HG02678 (cell line): ENCODE data around the gene HTRA2.
"Not testable (repeated sequence)": the region's sequence is repeated elsewhere in the genome, so short reads cannot be mapped to it uniquely, and the experiment has no call there.

ENCODE experiments used
- ATAC-seq: cut with Tn5 transposase; IDR thresholded peaks from one replicate; pipeline ENCODE4 v1.9.1; 2021; ENCODE audit warnings: mild to moderate bottlenecking, moderate library complexity; ENCODE audit not compliant: unreplicated experiment

Gene HTRA2

DNA sequence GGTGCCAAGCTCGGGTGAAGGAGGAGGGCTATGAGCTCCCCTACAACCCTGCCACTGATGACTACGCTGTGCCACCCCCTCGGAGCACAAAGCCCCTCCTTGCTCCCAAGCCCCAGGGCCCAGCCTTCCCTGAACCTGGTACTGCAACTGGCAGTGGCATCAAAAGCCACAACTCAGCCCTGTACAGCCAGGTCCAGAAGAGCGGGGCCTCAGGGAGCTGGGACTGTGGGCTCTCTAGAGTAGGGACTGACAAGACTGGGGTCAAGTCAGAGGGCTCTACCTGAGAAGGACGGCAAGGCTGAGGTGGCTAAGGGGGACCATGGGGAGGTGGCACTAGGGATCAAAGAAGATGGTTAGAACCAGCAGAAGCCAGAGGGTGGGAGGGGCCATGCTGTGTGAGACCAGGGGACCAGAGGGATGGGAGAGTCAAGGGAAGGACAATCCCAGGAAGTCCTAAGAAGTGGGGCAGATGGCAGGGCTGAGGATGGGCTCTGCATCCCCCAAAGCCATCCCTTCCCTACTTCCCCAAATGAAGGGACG, 27.2 kb downstream of the HTRA2 start:
- no peak for ATAC-seq

DNA sequence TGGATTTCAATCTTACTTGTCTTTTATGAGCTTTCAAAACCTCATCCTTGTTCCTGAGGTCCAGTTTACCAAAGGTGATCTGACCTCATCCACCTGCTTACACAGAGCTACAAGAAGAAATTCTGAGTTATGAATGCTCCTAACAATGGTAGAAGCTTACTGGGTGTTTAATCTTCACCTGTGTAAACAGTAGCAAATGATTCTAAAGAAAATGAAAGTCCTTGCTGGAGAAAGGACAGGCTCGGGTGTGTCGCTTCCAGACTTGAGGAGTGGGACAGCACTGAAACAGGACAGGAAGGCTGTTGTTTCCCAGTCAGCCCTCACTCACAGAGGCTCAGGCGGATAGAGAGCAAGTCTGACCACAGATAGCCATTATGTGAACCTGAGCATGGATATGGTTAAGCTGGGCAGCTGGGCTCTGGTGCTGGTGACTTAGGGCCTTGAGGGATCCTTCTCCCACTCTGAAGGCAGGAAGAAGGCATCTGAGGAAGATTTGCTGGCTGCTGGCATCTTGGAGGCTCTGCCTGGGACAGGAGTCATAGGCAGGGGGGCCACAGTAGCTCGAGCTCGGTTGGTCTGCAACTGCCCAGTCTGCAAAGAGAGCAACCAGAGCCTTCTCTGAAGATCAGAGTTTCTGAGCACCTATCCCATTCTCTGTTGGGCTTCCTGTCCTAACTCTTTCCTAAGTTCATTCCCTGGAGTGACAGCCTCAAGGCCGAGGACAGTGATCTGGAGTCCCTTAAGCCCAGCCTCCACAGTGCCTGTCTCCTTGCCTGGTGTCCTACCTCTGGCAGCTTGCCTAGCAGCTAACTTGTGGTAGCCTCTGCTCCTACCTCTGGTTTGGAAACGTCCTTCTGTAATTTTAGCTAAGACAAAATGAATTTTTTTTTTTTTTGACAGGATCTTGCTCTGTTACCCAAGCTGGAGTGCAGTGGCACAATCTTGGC, 28.8 kb downstream of the HTRA2 start:
- no peak for ATAC-seq

DNA sequence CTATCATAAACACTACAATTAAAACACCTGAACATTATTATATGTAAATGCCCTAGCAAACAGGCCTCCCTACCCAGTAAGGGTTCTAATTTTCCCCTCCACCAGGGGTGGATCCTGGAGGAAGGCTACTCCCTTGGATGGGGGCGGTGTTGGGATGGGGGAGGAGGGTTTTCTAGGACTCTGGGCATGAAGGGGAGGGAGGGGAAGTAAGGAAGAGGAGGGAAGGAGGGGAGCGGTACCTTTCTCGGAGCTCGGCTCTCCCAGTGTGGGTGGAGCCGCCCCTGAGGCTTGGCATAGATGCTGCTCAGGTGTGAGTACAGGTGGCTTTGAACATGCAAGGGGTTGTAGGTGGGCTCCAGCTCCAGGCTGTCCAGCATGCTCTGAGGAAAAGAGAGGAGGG, 30.2 kb downstream of the HTRA2 start:
- ATAC-seq, result no peak

DNA sequence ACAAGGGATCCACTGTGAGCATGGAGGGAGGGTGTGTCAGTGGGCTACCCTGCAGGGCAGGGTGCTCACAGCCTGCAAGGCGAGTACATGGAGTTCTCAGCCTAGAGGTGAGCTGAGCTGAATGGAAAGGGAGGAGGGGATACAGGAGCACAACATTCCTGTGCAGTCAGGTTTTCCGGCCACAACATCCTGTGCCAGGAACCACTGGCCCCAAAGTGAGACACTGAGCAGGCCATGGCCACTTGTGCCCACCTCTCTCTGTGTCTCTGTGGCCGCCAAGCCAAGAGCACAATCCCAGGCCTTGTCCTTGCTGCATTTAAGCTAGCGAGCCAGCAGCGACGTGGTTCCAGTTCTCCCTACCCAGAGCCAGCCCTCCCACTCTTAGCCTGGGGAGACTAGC, 30.9 kb downstream of the HTRA2 start:
- ATAC-seq, result no peak

DNA sequence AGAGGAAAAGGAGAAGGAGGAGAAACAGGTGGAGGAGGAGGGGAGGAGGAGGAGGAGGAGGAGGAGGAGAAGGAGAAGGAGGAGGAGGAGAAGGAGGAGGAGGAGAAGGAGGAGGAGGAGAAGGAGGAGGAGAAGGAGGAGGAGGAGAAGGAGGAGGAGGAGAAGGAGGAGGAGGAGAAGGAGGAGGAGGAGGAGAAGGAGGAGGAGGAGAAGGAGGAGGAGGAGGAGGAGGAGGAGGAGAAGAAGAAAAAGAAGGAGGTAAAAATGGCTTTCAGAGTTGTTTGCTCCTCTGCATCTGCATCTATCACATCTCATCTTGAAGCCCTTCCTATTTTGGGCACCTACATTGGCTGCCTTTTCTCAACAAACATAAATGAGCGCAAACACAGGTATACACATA, 31.3 kb downstream of the HTRA2 start:
- not testable (repeated sequence) for ATAC-seq

DNA sequence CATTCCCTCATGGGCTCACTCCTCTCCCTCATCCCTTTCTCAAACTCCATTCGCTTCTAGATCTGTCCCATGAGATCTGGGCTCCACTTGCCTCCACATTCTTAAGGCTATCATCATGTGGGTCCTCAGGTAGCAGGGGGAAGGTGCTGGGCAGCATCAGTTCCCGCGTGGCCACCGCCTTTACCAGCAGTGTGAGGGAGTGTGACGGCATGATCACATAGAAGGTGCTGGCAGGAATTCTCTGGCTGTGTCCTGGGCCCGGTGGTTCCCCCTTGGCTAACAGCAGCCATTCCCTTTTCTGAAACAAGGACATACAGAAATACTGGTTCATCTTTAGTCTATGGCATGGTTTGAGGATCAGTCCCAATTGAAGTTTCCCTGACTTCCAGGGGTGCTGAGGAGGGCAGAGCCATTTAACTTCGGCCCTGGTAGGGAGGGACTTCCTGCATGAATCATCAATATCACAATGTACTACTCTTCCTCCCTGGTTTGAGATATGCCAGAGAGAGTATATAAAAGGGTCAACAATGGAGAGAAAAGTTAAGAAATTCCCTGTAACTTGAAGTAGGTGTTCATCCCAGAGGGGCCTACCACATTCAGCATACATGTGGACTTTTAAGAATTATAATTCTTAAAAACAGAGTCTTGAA, 32.5 kb downstream of the HTRA2 start:
- no peak for ATAC-seq

DNA sequence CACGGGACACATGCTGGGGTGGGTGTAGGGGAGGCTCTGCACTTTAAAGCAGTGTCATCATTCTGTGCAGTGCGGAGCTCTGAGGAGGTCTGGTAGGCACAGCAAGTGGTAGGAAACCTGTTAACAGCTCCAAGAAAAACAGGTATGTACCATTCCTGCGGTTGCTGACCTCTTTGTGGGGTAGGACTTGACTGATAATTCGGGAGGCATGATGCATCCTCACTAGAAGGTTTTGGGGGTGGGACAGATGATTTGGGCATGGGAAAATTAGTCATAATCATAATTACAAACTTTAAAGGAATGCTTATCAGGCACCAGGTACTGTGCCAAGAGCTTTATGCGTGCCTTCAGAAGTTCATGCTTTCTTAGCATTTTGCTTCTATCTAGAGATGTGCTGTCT, 34.5 kb downstream of the HTRA2 start:
- ATAC-seq, result no peak

DNA sequence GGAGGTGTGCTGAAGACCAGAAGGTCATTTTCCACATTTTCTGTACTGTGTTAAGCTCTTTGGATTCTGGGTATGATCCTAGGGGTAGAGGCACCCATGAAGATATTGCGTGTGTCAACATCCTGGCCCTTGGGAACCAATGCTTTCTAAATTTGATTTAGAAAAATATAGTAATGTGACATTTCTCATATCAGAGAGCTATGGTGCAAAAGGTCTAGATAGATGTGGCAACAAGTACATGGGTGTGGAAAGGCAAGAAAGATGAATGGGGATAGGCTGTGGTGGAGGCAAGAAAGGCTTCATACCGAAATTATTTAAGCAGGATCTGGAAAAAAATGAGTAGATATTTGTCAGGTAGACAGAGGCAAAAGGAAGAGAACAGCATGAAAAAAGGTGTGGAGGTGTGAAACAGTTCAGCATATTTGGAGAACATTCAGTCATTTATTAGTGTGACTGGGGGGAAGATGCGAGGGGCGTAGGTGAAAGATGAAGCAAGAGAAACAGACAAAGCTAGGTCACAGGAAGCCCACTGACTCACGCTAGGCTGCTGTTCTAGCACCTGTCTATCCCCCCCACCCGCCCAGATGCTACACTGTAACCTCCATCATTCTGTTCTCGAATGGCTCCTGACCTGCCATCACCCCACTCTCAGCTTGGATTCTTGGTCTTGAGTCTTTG, 36.5 kb downstream of the HTRA2 start:
- no peak for ATAC-seq

DNA sequence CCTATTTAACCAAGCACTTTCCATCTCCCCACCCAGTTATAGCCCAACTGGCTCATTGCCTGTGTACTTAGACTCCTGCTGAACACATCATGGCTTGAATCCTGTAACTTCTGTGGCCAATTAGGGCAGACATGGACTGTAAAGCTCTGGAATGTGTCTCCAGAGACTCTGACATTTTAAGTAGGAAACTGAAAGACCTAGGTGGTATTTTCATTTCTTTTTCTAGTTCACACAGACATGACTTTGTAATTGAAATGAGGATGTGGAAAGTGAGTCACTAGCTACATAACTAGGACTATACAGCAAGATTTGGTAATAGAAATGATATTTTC, 37.0 kb downstream of the HTRA2 start:
- no peak for ATAC-seq

DNA sequence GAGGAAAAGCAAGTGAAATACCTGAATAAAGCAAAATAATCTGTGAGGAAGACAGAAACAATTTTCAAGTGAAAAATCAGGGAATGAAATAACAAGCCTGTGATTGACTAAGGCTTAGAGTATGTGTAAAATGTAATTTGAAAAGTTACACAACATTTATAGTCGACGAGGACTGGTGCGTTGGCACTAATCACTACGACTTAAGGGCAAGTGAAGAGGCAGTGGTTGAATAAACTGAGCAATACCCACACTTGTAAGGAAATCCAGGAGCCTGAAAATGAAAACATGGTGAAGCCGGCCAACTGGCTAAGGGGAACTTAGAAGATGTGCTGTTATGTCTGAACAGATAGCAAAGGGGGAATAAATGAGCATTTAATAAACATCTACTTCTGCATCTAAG, 38.1 kb downstream of the HTRA2 start:
- ATAC-seq, result no peak

DNA sequence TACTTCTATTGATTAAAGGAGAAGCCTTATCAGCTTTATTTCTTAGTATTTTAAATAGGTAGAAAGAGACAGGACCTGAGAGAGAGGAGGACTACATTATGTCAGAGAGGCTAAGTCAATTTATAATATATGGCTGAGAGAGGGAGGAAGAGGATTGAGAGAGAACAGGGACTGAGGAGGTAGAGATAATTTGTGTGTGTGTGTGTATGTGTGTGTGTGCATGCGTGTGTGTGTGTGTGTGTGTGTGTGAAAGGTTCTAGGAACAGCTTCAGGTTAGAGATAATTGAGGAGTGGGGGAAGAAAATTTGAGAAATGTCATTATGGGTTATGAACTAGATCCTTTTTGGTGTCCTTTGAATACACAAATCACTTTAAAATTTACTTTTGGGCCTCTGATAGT, 40.0 kb downstream of the HTRA2 start:
- no peak for ATAC-seq

DNA sequence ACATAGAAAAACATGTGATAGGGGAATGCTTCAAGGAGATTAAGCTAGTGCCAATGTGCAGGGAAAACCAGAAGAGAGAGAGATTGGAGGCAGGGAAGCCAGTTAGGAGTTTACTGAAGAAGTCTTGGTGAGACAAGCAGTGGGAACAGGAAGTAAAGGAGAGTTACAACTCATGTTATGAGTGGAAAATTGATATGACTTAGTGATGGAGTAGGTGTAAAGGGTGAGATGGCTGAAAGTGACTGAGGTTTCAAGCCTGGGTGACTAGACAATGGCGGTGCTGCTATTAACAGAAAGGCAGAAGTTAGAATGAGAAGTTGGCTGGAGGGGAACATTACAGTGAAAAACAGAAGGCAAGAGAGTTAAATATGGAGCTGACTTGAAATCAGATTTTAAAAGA, 41.3 kb downstream of the HTRA2 start:
- ATAC-seq, result peak; percentile 64

DNA sequence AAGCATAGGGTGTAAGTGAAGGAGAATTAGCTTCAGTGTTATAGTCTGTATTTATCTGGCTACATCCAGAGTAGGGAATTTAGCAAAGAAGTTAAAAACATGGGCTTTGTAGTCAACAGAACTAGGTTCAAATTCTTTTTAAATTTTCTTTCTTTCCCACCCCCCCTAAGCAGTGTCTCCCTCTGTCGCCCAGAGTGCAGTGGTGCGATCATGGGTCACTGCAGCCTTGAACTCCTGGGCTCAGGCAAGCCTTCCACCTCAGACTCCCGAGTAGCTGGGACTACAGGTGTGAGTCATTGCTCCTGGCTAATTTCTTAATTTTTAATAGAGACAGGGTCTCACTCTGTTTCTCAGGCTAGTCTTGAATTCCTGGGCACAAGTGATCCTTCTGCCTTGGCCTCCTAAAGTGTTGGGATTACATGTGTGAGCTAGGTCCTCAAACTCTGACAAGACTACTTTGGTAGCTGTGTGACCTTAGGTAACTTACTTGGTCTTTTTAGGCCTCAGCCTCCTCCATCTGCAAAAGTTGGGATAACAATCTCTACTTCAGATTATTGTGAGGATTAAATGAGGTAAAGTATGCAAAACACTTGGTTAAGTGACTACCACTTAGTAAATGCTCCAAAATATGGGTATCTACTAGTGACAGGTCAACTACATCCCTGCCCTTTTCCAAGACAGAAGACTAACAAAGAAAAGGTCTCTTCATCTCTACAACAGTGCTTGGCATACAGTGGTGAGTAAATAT, 42.6 kb downstream of the HTRA2 start:
- no peak for ATAC-seq

DNA sequence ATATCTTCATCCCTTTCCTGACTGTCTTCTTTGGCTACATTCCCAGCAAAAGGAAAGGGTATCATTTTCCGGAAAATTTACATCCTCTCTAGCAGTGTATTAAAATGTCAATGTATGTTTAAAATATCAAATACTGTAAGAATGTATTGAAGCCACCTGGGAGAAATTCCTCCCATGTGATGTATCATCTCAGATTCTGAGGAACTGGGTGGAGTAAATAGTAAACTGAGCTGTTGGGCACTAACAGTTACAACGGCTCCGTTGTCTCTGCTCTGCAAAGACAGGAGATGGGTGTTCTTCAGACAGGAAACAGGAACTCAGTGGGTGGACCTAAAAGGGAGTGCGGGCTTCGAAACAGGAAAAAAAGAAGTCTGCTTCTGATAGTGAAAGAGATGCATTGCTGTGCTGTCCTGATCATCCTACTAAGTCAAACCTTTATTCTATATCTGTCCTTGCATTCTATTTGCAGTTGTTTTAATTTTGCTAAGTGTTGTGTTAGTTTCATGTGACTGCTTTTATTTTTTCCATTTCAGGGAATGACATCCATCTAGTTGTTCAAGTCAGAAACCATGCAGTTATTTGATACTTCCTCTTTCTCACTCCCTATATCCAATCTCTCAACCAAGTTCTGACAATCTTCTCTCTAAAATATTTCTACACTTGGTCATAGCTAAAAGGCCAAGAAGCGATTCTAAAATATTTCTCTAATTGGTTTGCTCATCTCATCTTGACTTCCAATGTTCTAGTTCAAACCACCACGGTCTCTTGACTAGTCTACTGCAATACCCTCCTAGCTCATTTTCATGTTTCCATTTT, 44.2 kb downstream of the HTRA2 start:
- peak; percentile 59 for ATAC-seq

DNA sequence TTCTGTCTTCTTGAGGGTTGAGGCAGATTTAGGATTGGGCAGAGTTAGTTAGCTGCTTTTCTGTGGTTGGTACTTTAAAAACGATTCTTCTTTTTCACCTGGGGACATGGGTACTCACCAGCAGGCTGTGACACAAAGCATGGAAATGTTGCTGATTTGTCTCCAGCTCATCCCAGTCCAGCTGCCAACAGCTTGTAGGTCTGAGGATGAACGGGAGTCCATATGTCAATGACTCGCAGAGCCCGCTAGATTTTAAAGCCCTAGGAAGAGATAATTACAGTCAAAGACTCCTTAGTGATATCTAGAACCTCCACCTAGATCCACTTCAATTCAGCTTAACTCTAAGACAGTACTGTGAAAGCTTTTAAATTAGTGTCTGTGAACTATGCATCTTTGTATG, 45.6 kb downstream of the HTRA2 start:
- no peak for ATAC-seq

DNA sequence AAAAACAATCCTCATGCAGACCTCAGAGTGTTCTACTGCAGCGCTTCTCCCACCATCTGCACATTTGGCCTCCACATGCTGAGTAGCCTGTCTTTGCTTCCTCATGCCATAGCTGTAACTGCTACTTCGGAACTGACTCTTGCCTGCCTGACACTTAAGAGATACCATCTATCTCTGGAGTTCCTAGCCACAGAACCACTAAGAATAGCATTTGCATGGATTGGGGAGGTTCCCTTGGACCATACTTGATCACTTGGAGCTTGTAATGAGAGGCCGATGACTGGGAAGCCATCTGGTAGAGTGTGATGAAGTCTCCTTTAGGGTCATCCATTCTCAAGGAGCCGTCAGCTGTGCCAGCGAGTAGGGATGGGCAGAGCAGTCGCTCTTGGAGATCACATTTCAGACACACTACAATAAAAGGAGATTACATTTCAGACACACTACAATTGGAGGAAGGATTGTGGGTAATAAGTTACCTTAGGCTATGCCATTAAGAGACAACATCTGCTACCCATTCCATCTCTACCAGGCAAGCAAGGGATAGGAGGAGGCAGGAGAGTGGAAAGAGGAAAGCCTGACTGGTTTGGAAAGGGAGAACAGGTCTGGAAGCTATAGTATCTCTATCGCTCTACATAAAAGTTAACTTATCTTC, 46.6 kb downstream of the HTRA2 start:
- no peak for ATAC-seq

DNA sequence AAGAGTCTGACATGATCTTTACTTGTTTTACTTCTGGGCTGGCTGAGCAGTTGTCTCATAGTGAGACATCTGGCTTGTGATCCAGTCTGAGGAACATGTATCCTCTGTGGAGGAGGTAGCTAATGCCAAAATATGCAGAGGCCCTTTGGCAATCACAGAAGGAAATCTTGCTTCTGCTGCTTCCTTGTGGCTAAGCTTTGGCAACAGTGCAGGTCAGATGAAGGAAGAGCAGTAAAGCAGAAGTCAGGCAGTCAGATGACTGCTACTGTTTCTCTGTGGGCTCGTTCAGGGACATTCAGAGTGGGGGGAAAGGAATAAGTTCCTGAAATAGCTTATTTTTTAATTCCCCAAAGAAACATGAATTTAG, 47.1 kb downstream of the HTRA2 start:
- no peak for ATAC-seq

DNA sequence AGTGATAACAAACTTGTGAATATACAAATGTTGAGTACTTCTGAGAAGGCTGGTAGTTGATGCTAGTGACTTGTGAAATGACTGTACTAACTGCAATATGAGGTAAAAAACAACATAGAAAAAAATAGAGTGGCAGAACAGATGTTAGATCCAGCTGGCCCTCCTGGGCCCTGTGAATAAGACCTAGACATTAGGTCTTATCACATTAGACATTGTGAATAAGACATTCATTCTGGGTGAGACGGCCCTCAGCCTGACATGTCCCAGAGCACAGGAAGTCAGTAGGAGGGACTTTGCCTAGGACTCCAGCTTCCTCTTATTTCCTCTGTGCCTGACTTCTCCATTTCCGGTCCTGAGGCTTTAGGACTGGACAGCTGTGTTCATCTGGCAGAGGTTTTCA, 47.7 kb downstream of the HTRA2 start:
- no peak for ATAC-seq

DNA sequence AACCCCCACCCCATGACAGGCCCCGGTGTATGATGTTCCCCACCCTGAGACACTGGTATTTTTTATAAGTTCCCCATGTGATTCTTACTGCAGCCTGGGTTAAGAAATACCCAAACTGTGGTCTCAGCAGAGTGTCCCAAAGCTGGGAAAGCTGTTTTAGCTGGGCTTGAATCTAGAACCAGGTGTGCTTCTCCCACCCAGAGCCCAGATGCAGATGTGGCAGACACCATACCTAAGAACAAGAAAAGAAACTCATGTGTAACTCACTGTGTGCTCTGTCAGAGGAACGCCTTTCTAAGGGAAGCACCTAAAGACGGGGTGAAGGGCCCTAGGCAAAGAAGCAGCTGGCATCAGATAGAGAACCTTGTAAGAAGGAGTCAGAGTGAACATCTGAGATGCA, 48.7 kb downstream of the HTRA2 start:
- ATAC-seq, result peak; percentile 50

DNA sequence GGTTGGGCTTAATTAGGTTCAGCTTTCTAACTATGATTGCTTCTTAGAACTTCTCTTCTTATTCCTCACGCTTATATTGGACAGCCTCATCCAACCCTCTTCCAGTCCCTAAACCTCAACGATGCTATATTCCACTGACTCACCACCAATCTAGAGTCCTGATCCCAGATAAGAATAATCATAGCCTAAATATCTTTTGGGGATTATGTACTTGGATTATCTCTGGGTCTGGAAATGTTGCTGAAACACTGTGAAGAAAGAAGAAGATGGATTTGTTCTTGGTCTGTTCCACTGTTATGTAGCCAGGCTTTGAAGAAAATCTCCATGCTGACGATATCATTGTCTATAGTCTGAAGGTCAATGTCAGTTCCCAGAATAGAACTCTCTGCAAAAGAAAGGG, 51.7 kb downstream of the HTRA2 start:
- no peak for ATAC-seq
